Measurements from ENCODE around the gene COL24A1.
"Not testable (repeated sequence)": the region's sequence is repeated elsewhere in the genome, so short reads cannot be mapped to it uniquely, and the experiment has no call there.

COL24A1 gene

DNA sequence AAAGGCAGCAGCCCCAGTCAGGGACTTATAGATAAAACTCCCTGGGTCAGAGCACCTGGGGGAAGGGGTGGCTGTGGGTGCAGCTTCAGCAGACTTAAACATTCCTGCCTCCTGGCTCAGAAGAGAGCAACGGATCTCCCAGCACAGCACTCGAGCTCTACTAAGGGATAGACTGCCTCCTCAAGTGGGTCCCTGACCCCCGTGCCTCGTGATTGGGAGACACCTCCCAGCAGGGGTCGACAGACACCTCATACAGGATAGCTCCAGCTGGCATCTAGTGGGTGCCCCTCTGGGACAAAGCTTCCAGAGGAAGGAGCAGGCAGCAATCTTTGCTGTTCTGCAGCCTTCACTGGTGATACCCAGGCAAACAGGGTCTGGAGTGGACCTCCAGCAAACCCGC lies 84.1 kb downstream of the COL24A1 start:
- DNase-seq (ENCODE audit: low read depth), result not testable (repeated sequence)

DNA sequence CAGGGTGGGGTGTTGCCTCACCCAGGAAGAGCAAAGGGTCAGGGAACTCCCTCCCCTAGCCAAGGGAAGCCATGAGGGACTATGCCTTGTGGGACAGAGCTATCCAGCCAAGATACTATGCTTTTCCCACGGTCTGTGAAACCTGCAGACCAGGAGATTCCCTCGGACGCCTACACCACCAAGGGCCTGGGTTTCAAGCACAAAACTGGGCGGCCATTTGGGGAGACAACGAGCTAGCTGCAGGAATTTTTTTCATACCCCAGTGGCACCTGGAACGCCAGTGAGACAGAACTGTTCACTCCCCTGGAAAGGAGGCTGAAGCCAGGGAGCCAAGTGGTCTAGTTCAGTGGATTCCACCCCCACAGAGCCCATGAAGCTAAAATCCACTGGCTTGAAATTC lies 84.7 kb downstream of the COL24A1 start:
- DNase-seq (ENCODE audit: low read depth), result not testable (repeated sequence)

DNA sequence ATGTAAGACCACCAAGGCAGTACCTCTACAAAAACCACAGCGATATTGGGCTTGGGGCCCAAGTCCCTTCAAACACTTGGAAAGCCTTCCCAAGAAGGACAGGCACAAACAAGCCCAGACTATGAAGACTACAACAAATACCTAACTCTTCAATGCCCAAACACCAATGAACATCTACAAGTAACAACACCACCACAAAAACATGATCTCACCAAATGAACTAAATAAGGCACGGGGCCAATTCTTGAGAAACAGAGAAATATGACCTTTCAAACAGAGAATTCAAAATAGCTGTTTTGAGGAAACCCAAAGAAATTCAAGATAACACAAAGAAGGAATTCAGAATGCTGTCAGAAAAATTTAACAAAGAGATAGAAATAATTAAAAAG lies 86.8 kb downstream of the COL24A1 start:
- DNase-seq (ENCODE audit: low read depth), result no peak

DNA sequence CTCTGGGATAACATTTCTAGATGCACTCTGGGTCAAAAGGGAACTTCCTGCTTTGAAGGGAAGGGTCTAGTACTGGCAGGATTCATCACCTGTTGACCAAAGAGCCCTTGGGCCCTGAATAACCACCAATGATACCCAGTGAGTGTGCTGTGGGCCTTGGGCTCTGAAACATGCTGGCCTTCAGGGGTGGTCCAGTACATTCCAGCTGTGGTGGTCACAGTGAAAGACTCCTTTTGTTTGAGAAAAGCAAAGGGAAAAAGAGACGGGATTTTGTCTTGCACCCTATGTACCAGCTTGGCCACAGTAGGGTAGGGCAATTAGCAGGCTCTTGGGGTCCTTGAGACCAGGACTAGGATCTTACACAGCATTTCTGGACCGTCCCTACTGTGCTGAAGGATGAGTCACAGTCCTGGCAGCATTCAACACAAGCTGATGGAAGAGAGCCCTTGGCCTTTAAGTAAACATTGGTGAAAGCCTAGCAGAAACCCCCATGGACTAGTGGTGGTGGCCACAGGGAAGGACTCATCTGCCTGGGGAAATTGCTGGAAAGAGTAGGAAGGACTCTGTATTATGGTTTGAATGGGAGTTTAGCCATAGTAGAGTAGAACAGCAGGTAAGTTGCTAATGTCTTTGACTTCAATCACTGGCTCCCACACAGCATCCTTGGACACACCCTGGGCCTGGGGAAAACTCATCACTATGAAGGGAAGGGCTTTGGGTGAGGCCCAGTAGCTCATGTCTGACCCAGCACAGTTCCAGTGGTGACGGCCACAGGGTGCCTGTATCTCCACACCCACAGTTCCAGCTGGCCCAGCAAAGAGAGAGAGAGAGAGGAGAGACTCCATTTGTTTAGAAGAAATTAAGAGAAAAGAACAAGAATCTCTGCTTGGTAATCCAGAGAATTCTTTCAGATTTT lies 87.5 kb downstream of the COL24A1 start:
- no peak for DNase-seq (ENCODE audit: low read depth)

- DNase-seq (ENCODE audit: low read depth), result no peak
These were observed 88.3 kb downstream of the COL24A1 start for GRCh38 chr1:86068271-86068721.

GRCh38 chr1:86067626-86068025 lies 88.9 kb downstream of the COL24A1 start:
- no peak for DNase-seq (ENCODE audit: low read depth)

GRCh38 chr1:86064899-86065298 lies 91.7 kb downstream of the COL24A1 start:
- DNase-seq (ENCODE audit: low read depth), result no peak

- no peak for DNase-seq (ENCODE audit: low read depth)
These were observed 92.9 kb downstream of the COL24A1 start for GRCh38 chr1:86063721-86064120.

DNA sequence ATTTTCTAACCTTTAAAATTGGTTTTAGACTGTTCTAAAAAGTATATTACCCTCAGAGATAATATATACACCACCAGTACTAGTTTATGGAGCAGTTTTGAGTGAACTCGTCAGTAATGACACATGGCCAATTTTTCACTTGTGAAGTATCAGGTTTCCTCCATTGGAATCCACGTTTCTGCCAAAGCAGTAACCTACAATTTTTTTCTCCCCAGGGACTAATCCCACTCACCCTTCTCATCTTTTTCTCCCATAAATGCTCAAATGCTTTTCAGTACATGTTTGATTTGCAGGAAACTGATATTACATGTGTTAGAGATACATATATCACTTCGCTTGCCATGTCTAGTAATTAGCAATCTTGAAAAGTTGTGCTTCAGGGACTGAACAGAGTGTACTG lies 94.1 kb downstream of the COL24A1 start:
- no peak for DNase-seq (ENCODE audit: low read depth)

DNA sequence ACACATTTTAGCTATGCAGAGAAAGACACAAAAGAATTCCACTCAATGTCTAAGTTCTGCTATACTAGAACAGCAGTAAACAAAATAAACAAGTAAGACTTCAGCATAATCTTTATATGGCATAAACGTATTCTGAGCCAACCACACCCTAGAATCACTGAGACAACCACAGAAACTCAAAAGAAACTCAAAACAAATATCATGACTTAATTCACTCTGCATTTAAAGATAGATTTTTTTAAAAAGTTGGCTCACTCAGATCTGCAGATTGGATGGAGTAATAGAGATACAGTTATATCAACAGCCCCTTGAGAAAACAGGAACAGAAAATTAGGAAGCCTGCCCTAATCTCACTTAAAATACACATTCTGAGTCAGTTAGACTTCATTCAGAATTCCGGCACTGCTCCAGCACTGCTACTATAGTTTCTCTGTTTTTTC lies 95.0 kb downstream of the COL24A1 start:
- no peak for DNase-seq (ENCODE audit: low read depth)

DNA sequence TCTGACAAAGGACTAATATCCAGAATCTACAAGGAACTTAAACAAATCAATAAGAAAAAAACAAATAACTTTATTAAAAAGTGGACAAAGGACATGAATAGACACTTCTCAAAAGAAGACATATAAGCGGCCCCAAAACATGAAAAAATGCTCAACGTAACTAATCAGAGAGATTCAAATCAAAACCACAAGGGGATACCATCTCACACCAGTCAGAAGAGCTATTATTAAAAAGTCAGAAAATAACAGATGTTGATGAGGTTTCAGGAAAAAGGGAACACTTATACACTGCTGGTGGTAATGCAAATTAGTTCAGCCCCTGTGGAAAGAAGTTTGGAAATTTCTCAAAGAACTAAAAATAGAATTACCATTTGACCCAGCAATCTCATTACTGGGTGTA lies 102.2 kb downstream of the COL24A1 start:
- no peak for DNase-seq (ENCODE audit: low read depth)

DNA sequence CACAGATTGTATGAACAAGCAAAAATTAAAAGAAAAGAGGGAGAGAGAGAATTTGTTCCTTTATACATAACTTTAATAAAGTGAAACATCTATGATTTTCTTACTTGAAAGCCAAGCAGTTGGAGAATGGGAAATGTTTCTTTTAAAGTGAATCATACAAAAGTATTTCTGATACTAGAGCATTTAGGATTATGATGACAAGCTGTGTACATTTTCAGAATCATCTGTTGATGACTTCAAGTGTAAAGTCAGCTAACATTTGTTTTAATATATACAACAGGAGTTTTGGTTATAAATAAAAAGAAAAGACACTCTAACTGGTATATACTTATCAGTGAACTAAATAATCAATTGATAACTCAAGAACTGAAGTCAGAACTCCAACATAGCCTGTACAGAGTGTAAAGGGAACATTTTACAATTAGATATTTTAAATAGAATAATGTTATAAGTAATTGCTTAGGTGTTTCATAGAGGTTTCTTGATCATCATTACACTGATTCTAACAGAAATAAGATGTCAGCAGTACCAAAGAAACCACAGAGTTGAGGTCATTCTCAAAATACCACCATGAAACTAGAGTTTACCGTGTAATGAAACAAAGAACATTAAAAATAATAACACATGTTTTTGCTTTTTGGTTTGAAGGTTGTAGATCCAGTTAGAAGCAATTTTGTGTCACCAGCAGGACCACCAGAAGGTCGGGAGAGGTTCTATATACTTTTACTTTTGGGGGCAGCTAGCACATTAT lies 103.4 kb downstream of the COL24A1 start:
- DNase-seq (ENCODE audit: low read depth), result no peak

GRCh38 chr1:86035101-86035500 lies 121.5 kb downstream of the COL24A1 start:
- DNase-seq (ENCODE audit: low read depth), result no peak

GRCh38 chr1:86030180-86030579 lies 126.4 kb downstream of the COL24A1 start:
- DNase-seq (ENCODE audit: low read depth), result no peak

- no peak for DNase-seq (ENCODE audit: low read depth)
These were observed 138.2 kb downstream of the COL24A1 start for GRCh38 chr1:86018283-86018923.

DNA sequence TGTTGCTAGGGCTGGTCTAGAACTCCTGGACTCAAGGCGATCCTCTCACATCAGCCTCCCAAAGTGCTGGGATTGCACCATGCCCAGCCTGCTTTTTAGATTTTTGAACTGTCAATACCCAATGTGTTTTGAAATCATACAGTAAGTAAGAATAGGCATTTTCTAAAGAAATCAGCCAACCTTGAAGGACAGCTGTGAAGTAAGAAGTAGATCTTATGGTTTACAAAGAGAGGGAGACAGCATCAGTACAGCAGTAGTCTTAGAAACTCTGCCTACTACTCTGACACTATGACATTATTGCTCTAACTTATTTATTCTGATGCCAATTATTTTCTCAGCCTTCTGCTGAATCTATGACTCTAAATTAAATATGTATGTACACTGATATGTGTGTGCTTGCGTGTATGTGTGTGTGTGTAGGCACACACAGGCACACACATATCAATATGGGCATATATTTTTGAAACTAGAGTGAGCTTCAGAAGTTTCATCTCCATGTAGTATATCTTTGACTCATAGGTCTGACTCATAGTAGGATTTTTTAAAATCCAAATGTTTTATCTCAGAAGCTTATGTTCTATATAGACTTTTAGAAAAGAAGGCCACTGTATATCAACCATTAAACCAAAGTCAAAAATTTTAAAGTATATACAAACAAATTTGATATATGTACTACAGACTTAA lies 140.4 kb downstream of the COL24A1 start:
- DNase-seq (ENCODE audit: low read depth), result no peak

- no peak for DNase-seq (ENCODE audit: low read depth)
These were observed 141.2 kb downstream of the COL24A1 start for GRCh38 chr1:86015375-86015774.

DNA sequence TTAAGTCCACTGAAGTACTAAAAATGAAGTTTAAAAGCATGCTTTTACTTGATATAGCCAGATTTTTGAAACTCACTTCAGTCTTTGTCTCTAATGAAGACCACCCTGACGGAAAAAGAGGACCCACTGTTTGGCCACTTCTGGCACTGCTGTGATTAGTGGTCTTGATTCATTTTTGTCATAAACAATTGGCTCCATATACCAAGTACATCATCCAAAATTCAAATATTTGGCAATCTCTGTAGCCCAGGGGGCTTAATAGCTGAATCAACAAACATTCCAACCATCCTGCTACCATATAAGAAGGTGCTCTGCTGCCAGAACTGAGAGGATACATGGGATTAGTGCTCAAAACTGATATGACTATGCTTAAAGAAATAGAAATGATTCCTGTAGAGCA lies 156.0 kb downstream of the COL24A1 start:
- DNase-seq (ENCODE audit: low read depth), result no peak

DNA sequence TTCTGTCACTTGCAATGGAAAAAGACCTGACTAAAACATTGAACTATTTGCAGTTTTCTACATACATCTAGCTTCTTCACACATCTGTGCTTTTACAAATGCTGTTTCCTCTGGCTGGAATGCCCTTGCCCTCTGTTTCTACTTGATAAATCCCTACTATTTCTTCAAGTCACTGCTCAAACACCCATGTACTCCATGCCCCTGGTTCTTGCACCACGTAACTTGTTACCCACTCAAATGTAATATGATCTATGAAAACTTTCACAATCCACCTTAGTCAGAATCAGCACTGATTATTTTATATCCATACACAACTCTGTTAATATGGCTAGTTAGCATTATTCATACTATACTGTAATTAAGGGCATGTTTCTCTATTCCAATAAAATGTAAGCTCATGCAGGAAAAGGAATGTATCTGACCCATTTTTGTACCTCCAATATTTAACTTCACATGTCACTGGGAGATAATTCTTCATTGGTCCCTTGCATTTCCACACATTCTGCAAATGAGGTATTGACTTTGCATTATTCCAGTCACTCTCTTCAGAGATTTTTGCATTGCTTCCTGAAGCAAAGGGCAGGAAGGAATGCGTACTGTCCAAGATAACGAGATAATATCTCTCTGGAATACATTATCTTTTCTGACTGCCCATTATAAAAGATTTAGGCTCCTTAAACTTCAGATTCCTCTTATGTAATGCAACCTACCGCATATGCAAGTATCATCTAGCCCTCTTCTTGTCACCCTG lies 158.3 kb downstream of the COL24A1 start:
- DNase-seq (ENCODE audit: low read depth), result no peak

- DNase-seq (ENCODE audit: low read depth), result no peak
These were observed 163.8 kb downstream of the COL24A1 start for GRCh38 chr1:85992791-85993190.

GRCh38 chr1:85991261-85991660 lies 165.3 kb downstream of the COL24A1 start:
- no peak for DNase-seq (ENCODE audit: low read depth)

All from stimulated activated CD8-positive, alpha-beta memory T cell treated with anti-CD3 and anti-CD28 coated beads, Interleukin-12 subunit alpha, Interleukin-12 subunit beta, amount 100 ng/mL, for 1 hour (primary cell).